Keratinocyte (primary cell): ENCODE results near the gene ALKAL2. TPM values are rescaled to one million over a fixed set of nuclear protein-coding genes. Genes with fewer than 3 reads are reported as not detected.

Experiments used
- DNase-seq: peaks from one replicate; pipeline ENCODE4 v3.0.0-alpha.2; 2011; ENCODE audit warnings: low read depth, missing footprints, low spot score
- FAIRE-seq: peaks from 2 replicates; lab custom pipeline; 2011; peaks lifted over from hg19 to GRCh38; lab: Jason Lieb, UNC
- H2AFZ ChIP-seq: 2 replicates; pipeline ENCODE4 v1.6.0; 2012; ENCODE audit warnings: low read length, control low read depth, inconsistent platforms; ENCODE audit not compliant: control insufficient read depth
- H3K27ac ChIP-seq: 2 replicates; pipeline ENCODE4 v1.5.1; 2011; ENCODE audit warnings: low read length; ENCODE audit not compliant: control insufficient read depth, insufficient read depth
- H3K27me3 ChIP-seq: 3 replicates; pipeline ENCODE4 v1.6.0; 2011; ENCODE audit warnings: low read length; ENCODE audit not compliant: control insufficient read depth, insufficient read depth; ENCODE audit errors: extremely low read depth
- H3K36me3 ChIP-seq, 2 experiments: 2 replicates in 1 of 2; 3 replicates in 1 of 2; pipeline ENCODE4 v1.5.1; 2011; ENCODE audit warnings: low read length in 2 of 2, mild to moderate bottlenecking in 1 of 2; ENCODE audit not compliant: control insufficient read depth in 2 of 2, insufficient read depth in 2 of 2; ENCODE audit errors: extremely low read depth in 1 of 2
- H3K4me1 ChIP-seq: 3 replicates; pipeline ENCODE4 v1.5.1; 2011; ENCODE audit warnings: low read length; ENCODE audit not compliant: control insufficient read depth, insufficient read depth; ENCODE audit errors: extremely low read depth
- H3K4me2 ChIP-seq: 3 replicates; pipeline ENCODE4 v1.6.0; 2011; ENCODE audit warnings: low read depth, low read length; ENCODE audit not compliant: control insufficient read depth, insufficient read depth; ENCODE audit errors: extremely low read depth
- H3K4me3 ChIP-seq, 3 experiments: fragments of 200-600 bp in 1 of 3; sonication (generic) in 1 of 3; 2 replicates in 2 of 3; 3 replicates in 1 of 3; pipeline ENCODE4 v1.5.1; 2011 to 2016; ENCODE audit warnings: low read length in 3 of 3, mild to moderate bottlenecking in 3 of 3, control low read depth in 2 of 3, inconsistent platforms in 1 of 3, low read depth in 1 of 3, mixed read lengths in 1 of 3, mixed run types in 1 of 3, moderate library complexity in 1 of 3; ENCODE audit not compliant: control insufficient read depth in 2 of 3, insufficient read depth in 2 of 3; ENCODE audit errors: extremely low read depth in 1 of 3
- H3K79me2 ChIP-seq: 2 replicates; pipeline ENCODE4 v1.6.0; 2012; ENCODE audit warnings: low read length; ENCODE audit not compliant: control insufficient read depth, insufficient read depth
- H3K9ac ChIP-seq: 3 replicates; pipeline ENCODE4 v1.6.0; 2011; ENCODE audit warnings: low read length; ENCODE audit not compliant: control insufficient read depth, insufficient read depth; ENCODE audit errors: extremely low read depth
- H3K9me1 ChIP-seq: 3 replicates; pipeline ENCODE4 v1.6.0; 2011; ENCODE audit warnings: low read length; ENCODE audit not compliant: control insufficient read depth, insufficient read depth; ENCODE audit errors: extremely low read depth
- H3K9me3 ChIP-seq: 2 replicates; pipeline ENCODE4 v1.5.1; 2012; ENCODE audit warnings: low read depth, low read length; ENCODE audit not compliant: control insufficient read depth
- H4K20me1 ChIP-seq: 3 replicates; pipeline ENCODE4 v1.6.0; 2011; ENCODE audit warnings: low read length; ENCODE audit not compliant: control insufficient read depth, insufficient read depth; ENCODE audit errors: extremely low read depth
- CTCF ChIP-seq, 3 experiments: IDR thresholded peaks in 1 of 3; conservative IDR thresholded peaks in 1 of 3; optimal IDR thresholded peaks in 1 of 3; 2 replicates in 2 of 3; 3 replicates in 1 of 3; pipeline versions ENCODE3 to v1.5.1; 2011; ENCODE audit warnings: low read length in 3 of 3, mild to moderate bottlenecking in 3 of 3, moderate library complexity in 2 of 3, control low read depth in 1 of 3, inconsistent platforms in 1 of 3; ENCODE audit not compliant: insufficient read depth in 2 of 3; ENCODE audit errors: extremely low read depth in 1 of 3
- EZH2 ChIP-seq: IDR thresholded peaks from one replicate; pipeline ENCODE4 v1.6.1; 2012; ENCODE audit warnings: inconsistent platforms, mild to moderate bottlenecking, low read length, moderate library complexity
- dilution Hi-C: fragments of 300-500 bp; cut with MboI; formaldehyde crosslinking; loops from one replicate; pipeline ENCODE4 v1.7.0; 2020; ENCODE audit warnings: low sequenced_read_pairs; ENCODE audit not compliant: extremely low pct_ligation_motif_present
- polyA plus RNA-seq, 5 experiments: library from polyadenylated mRNA; depleted of rRNA in 3 of 5; stranded (reverse) in 3 of 5; stranded (forward) in 1 of 5; unstranded in 1 of 5; fragments of >200 nt; gene quantifications; 1 replicate in 1 of 5; 2 replicates in 3 of 5; 3 replicates in 1 of 5; pipeline versions ENCODE4 v1.2.1 to v1.2.3, GENCODE V29; 2011 to 2012; ENCODE audit warnings: missing spikeins in 2 of 5, low read depth in 1 of 5, low replicate concordance in 1 of 5

ALKAL2 gene
- polyA plus RNA-seq, 1 donor (not counting 4 experiments of a cell fraction or from before 2014, with no cell fraction given) = not detected

DNA sequence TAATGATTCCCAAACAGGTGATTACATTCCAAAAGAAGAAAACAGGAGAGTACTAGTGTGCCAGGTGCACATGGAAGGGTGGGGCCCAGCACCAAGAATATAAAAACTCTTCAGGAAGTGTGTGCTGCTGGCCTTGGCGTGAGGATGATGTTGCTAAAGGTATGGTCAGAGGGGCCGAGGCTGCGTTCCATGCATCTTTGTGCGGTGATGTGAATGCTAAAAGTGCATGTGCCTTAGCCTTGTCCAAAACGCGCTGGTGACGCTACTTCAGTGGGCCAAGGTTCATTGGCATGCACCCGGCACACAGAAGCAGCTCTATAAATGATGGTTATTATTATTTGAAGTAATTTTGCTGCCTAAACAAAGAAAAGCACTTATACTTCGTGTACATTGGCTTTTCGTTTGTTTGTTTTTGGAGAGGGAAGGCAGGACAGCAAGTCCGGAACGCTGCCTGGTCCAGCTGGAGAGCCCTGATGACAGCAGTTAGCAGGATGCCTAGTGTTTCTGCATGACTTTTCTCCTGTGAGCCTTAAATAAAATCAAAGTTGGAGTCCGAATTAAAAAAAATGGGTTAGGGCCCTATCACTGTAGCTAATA lies 2.9 kb downstream of the ALKAL2 start:
- Histone ChIP-seq H3K4me3 (no peak overlapping the region), H3K4me2 (no peak overlapping the region), H3K27ac (no peak overlapping the region), H3K9me3 (no peaks in the 10 kb centered on the region), H4K20me1 (no peaks in the 10 kb centered on the region), H3K4me1 (peaks cover 5% of the 10 kb centered on the region), H3K27me3 (peaks cover 22% of the 10 kb centered on the region), H2AFZ (no peak overlapping the region), H3K9ac (no peak overlapping the region), H3K79me2 (no peaks in the 10 kb centered on the region), H3K36me3 (peaks cover 2 to 6% of the 10 kb centered on the region in 2 experiments), H3K9me1 (no peaks in the 10 kb centered on the region)
- dilution Hi-C loops = no loop called here
- no peak for DNase-seq
- TF ChIP-seq CTCF (optimal IDR thresholded peaks at IDR 0.05 in 1 of 3, IDR thresholded peaks at IDR 0.05 in 1 of 3, conservative IDR thresholded peaks at IDR 0.05 in 1 of 3; ENCODE audit: extremely low read depth in 1 of 3, insufficient read depth in 2 of 3, low read length in 3 of 3) = no peak
- no peak for TF ChIP-seq EZH2
- FAIRE-seq = no peak

- FAIRE-seq = no peak
- H3K9me1 ChIP-seq = no peaks in the 10 kb centered on the region
- no peak overlapping the region for H3K9ac ChIP-seq
- dilution Hi-C loops = no loop called here
- DNase-seq = no peak
- peaks cover 2% of the 10 kb centered on the region for H3K4me1 ChIP-seq
- H3K27me3 ChIP-seq = peaks cover 16% of the 10 kb centered on the region
- TF ChIP-seq EZH2 (no peak), CTCF (optimal IDR thresholded peaks at IDR 0.05 in 1 of 3, IDR thresholded peaks at IDR 0.05 in 1 of 3, conservative IDR thresholded peaks at IDR 0.05 in 1 of 3; ENCODE audit: extremely low read depth in 1 of 3, insufficient read depth in 2 of 3, low read length in 3 of 3) (no peak)
- H3K9me3 ChIP-seq = no peaks in the 10 kb centered on the region
- no peak overlapping the region for H3K4me3 ChIP-seq
- no peak overlapping the region for H2AFZ ChIP-seq
- H3K27ac ChIP-seq = no peak overlapping the region
- H3K4me2 ChIP-seq = no peak overlapping the region
- H4K20me1 ChIP-seq = no peaks in the 10 kb centered on the region
- H3K36me3 ChIP-seq = peaks cover 2 to 6% of the 10 kb centered on the region in 2 experiments
- no peaks in the 10 kb centered on the region for H3K79me2 ChIP-seq
Observed at GRCh38 chr2:283996-284794, 3.7 kb downstream of the ALKAL2 start.
